HG03135 (cell line): ENCODE measurements around the gene PREX1.

Source experiments
- ATAC-seq: cut with Tn5 transposase; IDR thresholded peaks from one replicate; pipeline ENCODE4 v1.9.1; 2021; ENCODE audit warnings: mild to moderate bottlenecking, moderate library complexity; ENCODE audit not compliant: unreplicated experiment

PREX1 gene

DNA sequence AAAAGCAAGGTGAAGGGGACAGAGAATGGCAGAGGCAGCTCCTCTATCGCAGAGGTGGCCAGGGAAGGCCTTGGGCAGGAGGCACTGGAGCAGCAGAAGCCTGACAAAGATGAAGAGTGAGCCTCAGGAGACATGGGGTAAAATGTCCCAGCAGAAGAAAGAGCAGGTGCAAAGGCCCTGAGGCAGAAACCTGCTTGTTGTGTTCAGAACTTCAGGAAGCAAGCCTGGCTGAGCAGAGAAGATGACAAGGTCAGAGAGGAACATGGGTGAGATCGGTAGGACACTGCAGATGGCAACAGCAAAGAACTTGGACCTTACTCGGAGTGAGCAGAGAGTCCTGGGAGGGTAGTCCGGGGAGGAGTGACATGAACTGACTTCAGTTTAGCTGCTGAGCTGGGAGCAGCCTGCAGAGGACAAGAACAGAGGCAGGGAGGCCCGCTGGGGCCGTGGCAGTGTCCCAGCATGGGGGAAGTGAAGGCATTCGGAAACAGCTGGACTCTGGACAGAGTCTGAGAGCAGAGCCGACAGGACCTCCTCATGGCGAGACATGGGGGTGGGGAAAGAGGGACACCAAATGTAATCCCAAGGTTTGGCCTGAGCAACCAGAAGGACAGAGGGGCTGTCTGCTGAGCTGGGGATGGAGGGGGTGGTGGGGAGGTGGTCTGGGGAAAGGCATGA lies 106.3 kb downstream of the PREX1 start:
- ATAC-seq: no peak

- ATAC-seq: no peak
These were observed 107.4 kb downstream of the PREX1 start for GRCh38 chr20:48720256-48720985.

- ATAC-seq: no peak
These were observed 108.1 kb downstream of the PREX1 start for GRCh38 chr20:48719598-48720255.

DNA sequence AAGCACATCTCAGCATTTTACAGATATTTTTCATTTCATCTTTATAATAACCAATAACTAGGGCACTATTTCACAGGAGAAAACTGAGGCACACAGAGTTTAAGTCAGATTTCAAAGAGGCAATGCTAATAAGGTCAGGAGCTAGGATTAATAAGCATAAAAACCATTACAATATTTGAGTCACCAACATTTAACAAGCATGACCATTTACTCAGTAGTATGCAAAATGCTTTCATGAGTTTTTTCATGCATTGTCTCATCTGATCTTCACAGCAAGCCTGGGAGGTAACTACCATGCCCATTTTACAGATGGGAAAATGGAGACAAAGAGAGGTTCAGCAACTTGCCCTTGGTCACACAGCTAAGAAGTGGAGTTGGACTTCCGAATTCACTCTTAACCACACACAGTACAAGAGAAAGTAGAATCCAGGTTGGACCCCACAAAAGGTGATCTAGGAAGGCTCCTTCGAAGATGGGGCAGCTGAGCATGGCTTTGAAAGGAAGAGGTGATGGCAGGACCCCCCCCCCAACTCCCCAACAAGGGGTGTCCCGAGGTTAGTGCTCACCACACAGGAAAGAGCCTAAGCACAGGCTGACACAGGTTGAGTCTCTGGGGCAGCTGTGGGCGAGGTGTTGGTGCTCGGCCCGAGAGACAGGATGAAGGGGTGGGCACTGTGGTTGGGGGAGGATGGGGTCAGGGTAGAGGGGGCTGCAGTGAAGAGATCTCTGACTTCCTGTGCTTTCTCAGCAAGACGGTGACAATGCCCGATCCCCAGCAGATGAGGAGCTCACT lies 108.8 kb downstream of the PREX1 start:
- ATAC-seq: no peak

GRCh38 chr20:48717680-48718223 lies 110.0 kb downstream of the PREX1 start:
- no peak for ATAC-seq

DNA sequence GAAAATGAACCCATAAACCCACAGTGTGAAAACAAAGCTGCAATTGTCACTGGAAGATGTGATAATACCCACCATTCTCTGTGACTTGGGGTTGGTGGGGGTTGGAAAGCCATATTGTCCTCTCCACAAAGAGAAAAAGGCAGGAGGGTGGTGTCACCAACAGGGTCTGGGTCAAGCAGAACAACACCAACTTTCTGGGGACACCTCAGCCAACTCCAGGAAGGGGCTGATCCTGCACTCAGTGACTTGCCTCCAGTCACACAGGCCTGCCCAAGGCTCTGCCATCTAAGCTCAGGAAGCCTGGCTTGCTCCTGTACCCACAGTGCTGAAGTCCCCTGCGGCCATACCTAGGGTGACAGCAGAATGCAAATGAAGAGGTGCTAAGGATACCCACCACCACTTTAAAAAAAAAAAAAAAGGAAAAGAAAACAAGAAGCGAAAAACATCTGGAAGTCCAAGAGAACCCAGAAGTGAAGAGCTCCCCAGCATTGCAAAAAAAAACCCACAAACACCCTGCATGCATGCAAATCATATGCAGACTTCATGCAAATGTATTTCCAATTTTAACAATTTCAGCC lies 110.6 kb downstream of the PREX1 start:
- ATAC-seq: no peak

- no peak for ATAC-seq
These were observed 111.3 kb downstream of the PREX1 start for GRCh38 chr20:48716541-48716940.

DNA sequence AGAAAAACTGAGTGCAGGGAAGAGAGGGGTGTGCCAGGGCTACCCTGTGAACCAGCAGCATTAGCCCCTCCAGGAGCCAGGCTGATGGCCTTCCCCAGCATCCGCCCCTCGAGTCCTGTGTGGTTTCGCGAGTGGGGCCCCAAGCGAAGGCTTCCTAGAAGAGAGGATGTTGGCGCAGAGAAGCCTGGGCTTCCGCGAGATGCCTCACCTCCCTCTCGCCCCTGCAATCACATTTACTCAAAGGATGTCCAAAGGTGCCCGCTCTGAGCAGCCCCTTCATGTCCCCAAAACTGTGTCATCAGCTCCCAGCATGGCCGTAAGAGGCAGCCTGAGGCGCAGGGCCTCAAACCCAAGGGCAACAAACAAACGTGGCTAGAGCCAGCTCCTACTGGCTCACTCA lies 111.7 kb downstream of the PREX1 start:
- ATAC-seq: no peak

GRCh38 chr20:48714764-48715163 lies 113.0 kb downstream of the PREX1 start:
- no peak for ATAC-seq

- ATAC-seq: no peak
These were observed 115.9 kb downstream of the PREX1 start for GRCh38 chr20:48711696-48712464.

GRCh38 chr20:48711044-48711428 lies 116.8 kb downstream of the PREX1 start:
- no peak for ATAC-seq

- ATAC-seq: no peak
These were observed 117.3 kb downstream of the PREX1 start for GRCh38 chr20:48710341-48711043.

DNA sequence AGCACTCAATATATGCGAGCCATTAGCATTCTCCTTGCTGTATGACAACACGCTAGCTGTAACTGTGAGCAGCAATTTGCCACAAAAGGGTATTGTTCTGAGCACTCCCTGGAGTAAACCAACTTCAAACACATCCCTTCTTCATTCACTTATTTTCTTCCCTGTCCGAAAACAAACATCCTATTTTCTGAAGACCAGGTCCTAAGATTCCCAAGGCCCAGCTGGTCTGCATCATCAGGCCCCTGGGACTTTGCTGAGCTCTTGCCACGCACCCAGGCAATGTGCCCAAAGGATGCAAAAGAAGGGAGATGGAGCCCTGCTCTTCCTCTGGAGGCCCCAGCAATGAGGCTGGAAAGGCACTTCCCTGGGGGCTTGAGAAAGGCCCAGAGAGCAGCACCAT lies 118.1 kb downstream of the PREX1 start:
- ATAC-seq: no peak

DNA sequence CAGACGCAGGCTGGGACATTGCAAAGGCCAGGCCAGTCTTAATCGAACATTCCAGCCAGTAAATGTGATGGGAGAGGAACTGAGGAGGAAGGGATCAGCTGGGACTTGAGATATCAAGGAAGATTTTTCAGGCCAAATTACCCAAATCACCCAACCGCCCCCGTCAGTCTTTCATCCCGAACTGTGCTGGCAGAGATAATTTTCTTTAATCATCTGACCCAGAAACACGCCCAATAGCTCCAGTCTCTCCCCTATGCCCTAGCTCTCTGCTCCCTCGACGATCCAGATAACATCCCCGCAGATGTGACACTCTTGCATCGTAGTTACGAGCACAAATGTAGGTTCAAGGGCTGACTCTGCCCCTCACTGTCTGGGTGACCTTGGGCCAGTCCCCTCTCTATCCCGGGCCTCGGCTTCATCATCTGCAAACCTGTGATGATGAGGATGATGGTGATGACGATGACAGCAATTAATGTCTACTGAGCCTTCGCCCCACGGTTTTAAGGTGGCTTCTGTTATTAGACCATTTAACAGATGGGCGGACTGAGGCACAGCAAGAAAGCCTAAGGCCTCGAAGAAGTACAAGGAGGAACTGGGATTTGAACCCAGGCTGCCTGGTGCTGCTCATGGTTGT lies 118.6 kb downstream of the PREX1 start:
- no peak for ATAC-seq

DNA sequence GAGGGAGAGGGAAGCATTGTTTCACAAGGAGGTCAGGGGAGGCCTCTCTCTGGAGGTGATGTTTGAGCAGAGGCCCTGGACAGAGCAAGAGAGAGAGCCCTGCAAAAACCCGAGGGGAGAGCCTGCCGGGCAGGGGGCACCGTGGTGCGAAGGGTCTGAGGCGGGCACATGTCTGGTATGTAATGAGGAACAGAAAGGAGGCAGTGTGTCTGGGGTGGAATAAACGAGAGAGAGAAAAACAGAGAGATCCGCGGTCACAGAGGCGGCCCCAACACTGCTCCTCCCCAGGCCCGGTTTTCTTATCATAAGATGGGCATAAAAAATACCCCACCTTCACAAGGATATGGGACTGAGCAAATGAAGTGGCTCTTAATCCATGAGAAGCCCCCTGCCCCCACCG lies 119.2 kb downstream of the PREX1 start:
- ATAC-seq: no peak

GRCh38 chr20:48708116-48708515 lies 119.7 kb downstream of the PREX1 start:
- ATAC-seq: no peak

GRCh38 chr20:48706710-48707365 lies 121.0 kb downstream of the PREX1 start:
- no peak for ATAC-seq

GRCh38 chr20:48706116-48706656 lies 121.6 kb downstream of the PREX1 start:
- no peak for ATAC-seq
